VCaP (cell line): Measurements from ENCODE around the gene PLCZ1.

ENCODE experiments used
- H3K27ac ChIP-seq: fragments of 450-650 bp; 2 replicates; pipeline ENCODE4 v1.5.1; 2017
- CTCF ChIP-seq: fragments of 450-650 bp; conservative IDR thresholded peaks from 2 replicates; pipeline ENCODE4 v1.5.1; 2017; ENCODE audit warnings: mild to moderate bottlenecking, moderate library complexity

Gene PLCZ1

GRCh38 chr12:18681818-18682217 is 56.0 kb downstream of the PLCZ1 start:
- no peak for TF ChIP-seq CTCF

GRCh38 chr12:18676996-18677588 is 60.7 kb downstream of the PLCZ1 start:
- TF ChIP-seq CTCF, result no peak

More at GRCh38 chr12:18681818-18682217, 56.0 kb downstream of the PLCZ1 start:
- no peak overlapping the region for H3K27ac ChIP-seq

GRCh38 chr12:18676141-18676540 is 61.7 kb downstream of the PLCZ1 start:
- no peak for TF ChIP-seq CTCF
- H3K27ac ChIP-seq, result peak overlapping the region; percentile 25

More at GRCh38 chr12:18676996-18677588, 60.7 kb downstream of the PLCZ1 start:
- peak overlapping the region; percentile 25; the same call in 1 of the 2 replicates for H3K27ac ChIP-seq

GRCh38 chr12:18658829-18659228 is 79.0 kb downstream of the PLCZ1 start:
- no peak for TF ChIP-seq CTCF
- no peak overlapping the region for H3K27ac ChIP-seq

- no peak for TF ChIP-seq CTCF
- no peak overlapping the region for H3K27ac ChIP-seq
Observed at GRCh38 chr12:18658179-18658578, 79.6 kb downstream of the PLCZ1 start.

GRCh38 chr12:18655351-18655750 is 82.5 kb downstream of the PLCZ1 start:
- TF ChIP-seq CTCF, result no peak
- H3K27ac ChIP-seq, result no peak overlapping the region

GRCh38 chr12:18653465-18653864 is 84.3 kb downstream of the PLCZ1 start:
- no peak for TF ChIP-seq CTCF
- no peak overlapping the region for H3K27ac ChIP-seq
